HG02642 (cell line): Measurements from ENCODE around the gene IKZF1.
"Not testable (repeated sequence)": the region's sequence is repeated elsewhere in the genome, so short reads cannot be mapped to it uniquely, and the experiment has no call there.

Experiments
- ATAC-seq: cut with Tn5 transposase; IDR thresholded peaks from one replicate; pipeline ENCODE4 v1.9.1; 2021; ENCODE audit warnings: mild to moderate bottlenecking; ENCODE audit not compliant: unreplicated experiment, poor library complexity

IKZF1 gene

GRCh38 chr7:50331564-50332208, 27.2 kb downstream of the IKZF1 start:
- ATAC-seq: peak; percentile 63

GRCh38 chr7:50332241-50333165, 28.0 kb downstream of the IKZF1 start:
- no peak for ATAC-seq

GRCh38 chr7:50333221-50333651, 28.7 kb downstream of the IKZF1 start:
- ATAC-seq: no peak

- ATAC-seq: no peak
Measured at GRCh38 chr7:50334341-50334994, 30.0 kb downstream of the IKZF1 start.

- ATAC-seq: no peak
Measured at GRCh38 chr7:50335230-50335794, 30.8 kb downstream of the IKZF1 start.

- peak; percentile 31 for ATAC-seq
Measured at GRCh38 chr7:50335795-50336754, 31.6 kb downstream of the IKZF1 start.

- no peak for ATAC-seq
Measured at GRCh38 chr7:50336894-50337703, 32.6 kb downstream of the IKZF1 start.

- ATAC-seq: not testable (repeated sequence)
Measured at GRCh38 chr7:50339472-50339871, 35.0 kb downstream of the IKZF1 start.

GRCh38 chr7:50339990-50340500, 35.5 kb downstream of the IKZF1 start:
- peak; percentile 22 for ATAC-seq

- no peak for ATAC-seq
Measured at GRCh38 chr7:50341724-50342123, 37.2 kb downstream of the IKZF1 start.

- ATAC-seq: no peak
Measured at GRCh38 chr7:50342616-50343114, 38.1 kb downstream of the IKZF1 start.

GRCh38 chr7:50346545-50347497, 42.3 kb downstream of the IKZF1 start:
- ATAC-seq: no peak

- ATAC-seq: no peak
Measured at GRCh38 chr7:50347693-50348092, 43.2 kb downstream of the IKZF1 start.

GRCh38 chr7:50348469-50349162, 44.1 kb downstream of the IKZF1 start:
- ATAC-seq: no peak

- no peak for ATAC-seq
Measured at GRCh38 chr7:50349399-50349798, 44.9 kb downstream of the IKZF1 start.
